ENCODE data around the gene YJEFN3.

DNA sequence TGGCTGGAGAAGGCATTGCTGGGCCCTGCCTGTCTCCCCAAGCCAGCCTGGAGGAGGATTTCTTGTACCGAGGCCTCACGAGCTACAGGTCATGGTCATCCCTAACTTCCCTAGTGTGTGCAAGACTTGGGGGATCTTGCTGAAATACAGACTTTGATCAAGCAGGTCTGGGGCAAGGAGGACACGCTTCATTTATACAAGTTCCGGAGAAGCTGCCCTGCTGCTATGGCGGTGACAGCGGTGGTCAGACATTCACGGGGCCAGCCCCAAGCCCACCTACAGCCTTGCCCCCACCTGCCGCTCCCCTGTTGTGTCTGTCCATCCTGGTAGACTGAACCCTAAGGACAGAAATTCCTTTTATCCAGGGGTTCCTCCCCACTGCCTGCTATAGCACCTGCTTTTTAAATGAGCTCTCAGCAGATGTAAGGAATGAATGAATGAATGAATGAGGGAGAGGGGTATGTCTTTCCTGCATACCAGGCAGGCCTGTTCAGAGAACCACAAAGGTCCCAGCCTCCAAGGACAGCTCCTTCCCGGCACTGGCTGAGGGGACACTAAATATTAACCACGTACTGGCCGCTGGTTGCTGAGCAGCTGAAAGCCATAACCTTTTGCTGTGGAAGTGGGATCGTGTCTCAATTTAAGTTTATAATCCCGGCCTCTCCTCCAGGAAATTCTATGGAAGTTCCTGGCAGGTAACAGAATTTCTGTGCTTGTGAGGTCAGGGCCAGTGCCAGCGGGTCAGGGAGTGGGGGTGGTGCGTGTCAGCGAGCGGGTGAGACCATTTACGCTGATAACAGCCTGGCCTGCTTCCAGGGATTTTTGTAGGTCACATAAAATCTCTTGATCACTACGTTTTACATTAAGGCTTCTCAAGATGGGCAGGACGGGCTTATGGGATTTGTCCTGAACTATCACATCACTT, 40.5 kb upstream of the YJEFN3 start:
- TF ChIP-seq, protein P1, sequence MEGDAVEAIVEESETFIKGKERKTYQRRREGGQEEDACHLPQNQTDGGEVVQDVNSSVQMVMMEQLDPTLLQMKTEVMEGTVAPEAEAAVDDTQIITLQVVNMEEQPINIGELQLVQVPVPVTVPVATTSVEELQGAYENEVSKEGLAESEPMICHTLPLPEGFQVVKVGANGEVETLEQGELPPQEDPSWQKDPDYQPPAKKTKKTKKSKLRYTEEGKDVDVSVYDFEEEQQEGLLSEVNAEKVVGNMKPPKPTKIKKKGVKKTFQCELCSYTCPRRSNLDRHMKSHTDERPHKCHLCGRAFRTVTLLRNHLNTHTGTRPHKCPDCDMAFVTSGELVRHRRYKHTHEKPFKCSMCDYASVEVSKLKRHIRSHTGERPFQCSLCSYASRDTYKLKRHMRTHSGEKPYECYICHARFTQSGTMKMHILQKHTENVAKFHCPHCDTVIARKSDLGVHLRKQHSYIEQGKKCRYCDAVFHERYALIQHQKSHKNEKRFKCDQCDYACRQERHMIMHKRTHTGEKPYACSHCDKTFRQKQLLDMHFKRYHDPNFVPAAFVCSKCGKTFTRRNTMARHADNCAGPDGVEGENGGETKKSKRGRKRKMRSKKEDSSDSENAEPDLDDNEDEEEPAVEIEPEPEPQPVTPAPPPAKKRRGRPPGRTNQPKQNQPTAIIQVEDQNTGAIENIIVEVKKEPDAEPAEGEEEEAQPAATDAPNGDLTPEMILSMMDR (IDR thresholded peaks at IDR 0.05), result no peak
- TF ChIP-seq POLR2A (IDR thresholded peaks at IDR 0.05) (no peak), POLR2AphosphoS5 (IDR thresholded peaks at IDR 0.05) (no peak)

All from gastroesophageal sphincter (tissue), 3 donors.